ENCODE measurements around the gene HEATR5B.

DNA sequence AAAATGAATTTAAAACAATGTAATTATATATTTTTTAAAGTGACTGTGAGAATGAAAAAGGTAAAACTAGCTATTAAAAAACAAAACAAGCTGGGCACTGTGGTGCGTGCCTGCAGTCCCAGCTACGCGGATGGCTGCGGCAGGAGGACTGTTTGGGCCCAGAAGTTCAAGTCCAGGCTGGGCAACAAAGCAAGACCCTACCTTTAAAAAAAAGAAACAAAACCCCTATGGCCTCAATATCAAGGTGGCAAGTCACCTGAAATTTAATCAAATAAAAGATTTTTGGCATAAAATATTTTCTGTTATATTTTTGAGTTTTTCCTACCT is 70.9 kb downstream of the HEATR5B start:
- TF ChIP-seq GABPA (IDR thresholded peaks at IDR 0.05; ENCODE audit: low read depth) (no peak), SP1 (IDR thresholded peaks at IDR 0.05; ENCODE audit: low read depth, low read length) (no peak), POLR2AphosphoS5 (IDR thresholded peaks at IDR 0.05; ENCODE audit: low read length) (no peak), POU2F2 (IDR thresholded peaks at IDR 0.05; ENCODE audit: borderline replicate concordance, low read depth, low read length) (no peak), BHLHE40 (IDR thresholded peaks at IDR 0.05; ENCODE audit: borderline replicate concordance in 1 of 2, low read depth in 2 of 2, low read length in 1 of 2) (no peak)
- TF ChIP-seq, protein P1, sequence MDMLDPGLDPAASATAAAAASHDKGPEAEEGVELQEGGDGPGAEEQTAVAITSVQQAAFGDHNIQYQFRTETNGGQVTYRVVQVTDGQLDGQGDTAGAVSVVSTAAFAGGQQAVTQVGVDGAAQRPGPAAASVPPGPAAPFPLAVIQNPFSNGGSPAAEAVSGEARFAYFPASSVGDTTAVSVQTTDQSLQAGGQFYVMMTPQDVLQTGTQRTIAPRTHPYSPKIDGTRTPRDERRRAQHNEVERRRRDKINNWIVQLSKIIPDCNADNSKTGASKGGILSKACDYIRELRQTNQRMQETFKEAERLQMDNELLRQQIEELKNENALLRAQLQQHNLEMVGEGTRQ (IDR thresholded peaks at IDR 0.05; ENCODE audit: borderline replicate concordance, low read depth, low read length), result no peak
- TF ChIP-seq, protein P2, sequence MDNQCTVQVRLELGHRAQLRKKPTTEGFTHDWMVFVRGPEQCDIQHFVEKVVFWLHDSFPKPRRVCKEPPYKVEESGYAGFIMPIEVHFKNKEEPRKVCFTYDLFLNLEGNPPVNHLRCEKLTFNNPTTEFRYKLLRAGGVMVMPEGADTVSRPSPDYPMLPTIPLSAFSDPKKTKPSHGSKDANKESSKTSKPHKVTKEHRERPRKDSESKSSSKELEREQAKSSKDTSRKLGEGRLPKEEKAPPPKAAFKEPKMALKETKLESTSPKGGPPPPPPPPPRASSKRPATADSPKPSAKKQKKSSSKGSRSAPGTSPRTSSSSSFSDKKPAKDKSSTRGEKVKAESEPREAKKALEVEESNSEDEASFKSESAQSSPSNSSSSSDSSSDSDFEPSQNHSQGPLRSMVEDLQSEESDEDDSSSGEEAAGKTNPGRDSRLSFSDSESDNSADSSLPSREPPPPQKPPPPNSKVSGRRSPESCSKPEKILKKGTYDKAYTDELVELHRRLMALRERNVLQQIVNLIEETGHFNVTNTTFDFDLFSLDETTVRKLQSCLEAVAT (IDR thresholded peaks at IDR 0.05), result no peak
- TF ChIP-seq, protein P3, sequence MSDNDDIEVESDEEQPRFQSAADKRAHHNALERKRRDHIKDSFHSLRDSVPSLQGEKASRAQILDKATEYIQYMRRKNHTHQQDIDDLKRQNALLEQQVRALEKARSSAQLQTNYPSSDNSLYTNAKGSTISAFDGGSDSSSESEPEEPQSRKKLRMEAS (IDR thresholded peaks at IDR 0.05; ENCODE audit: low read depth, low read length), result no peak

All from GM12878 (cell line).